DMS 273 treated with DMSO at 0.1 percent for 48 hours (cell line): ENCODE measurements around the gene SORCS2.

Experiments used
- DNase-seq: peaks from one replicate; lab custom pipeline; 2025; lab: John Stamatoyannopoulos, UW

The SORCS2 gene

DNA sequence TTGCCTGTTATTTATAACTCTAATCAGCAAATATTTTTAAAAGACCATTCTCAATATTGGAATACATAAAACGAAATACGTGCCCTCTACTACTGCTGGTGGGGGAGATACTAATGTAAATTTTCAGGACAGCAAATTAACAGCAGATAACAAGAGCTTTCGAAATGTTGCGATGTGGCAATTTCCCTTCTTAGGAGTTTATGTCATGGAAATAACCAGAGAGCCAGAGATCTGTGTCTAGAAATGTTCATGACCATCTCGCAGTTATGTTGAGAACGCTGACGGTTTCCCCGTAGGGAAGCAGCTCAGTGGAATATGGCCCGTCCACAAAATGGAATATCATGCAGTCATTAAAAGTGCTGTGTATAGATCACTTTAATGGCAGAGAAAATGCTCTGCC lies 480.8 kb downstream of the SORCS2 start:
- DNase-seq = no peak

DNA sequence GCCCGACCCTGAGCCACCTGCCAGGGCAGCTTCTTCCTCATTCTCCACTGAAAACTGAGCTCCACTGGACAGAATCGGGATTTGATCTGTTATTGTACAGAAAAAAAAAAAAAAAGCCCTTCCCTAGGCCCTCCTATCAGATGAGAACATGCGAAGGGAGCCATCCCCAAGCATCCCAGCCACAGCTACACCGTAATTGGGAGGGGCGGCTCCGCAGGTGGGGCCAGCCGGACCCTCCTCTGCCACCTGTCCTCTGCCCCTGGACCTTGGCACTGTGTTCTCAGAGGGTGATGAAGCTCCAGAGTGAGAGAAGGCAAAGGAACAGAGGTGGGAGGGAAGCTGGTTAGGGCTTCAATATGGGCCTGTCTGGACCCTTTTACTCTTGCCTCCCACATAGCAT lies 482.4 kb downstream of the SORCS2 start:
- no peak for DNase-seq

DNA sequence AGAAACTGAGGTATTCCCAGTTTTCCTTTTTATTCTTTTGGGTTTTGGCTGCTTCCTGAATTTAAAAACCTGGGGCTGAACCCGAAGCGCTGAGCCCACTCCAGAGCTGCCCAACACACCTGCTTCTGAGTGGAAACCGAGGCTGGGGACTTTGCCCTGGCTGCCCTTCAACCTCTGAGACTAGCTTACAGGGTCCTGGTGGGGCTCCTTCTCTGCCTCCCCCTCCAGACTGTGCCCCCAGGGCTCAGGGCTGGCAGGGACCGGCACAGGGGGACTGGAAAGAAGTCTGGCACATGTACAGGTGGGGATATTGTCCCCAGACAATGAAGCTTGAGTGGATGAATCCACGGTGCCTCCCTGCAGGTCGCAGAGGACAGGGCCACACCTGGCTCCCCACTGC lies 482.8 kb downstream of the SORCS2 start:
- DNase-seq = no peak

DNA sequence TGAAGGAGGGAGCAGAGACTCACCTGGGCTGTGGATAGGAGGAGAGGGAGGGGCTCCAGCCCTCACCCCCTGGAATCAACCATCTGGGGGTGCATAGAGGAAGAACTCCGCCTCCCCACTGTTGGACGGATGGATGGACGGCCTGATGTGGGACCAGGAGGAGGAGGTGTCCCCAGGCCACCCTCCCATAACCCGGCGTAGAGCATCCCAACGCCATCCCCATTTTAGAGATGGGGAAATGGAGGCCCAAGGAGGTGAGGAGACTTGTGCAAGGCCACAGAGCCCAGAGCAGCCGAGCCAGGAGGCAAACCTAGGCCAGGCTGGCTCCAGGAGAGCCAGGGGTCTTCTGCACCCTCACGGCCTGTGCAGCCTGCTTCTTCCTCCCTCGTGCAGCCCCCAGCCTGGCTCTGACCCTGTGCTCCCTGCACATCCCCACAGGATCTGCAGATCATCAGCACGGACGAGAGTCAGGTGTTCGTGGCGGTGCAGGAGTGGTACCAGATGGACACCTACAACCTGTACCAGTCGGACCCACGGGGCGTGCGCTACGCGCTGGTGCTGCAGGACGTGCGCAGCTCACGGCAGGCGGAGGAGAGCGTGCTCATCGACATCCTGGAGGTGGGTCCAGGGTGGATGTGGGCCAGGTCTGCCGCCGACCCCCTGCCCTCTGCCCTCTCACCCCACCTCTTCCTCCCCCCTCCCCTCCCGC lies 483.4 kb downstream of the SORCS2 start:
- no peak for DNase-seq

DNA sequence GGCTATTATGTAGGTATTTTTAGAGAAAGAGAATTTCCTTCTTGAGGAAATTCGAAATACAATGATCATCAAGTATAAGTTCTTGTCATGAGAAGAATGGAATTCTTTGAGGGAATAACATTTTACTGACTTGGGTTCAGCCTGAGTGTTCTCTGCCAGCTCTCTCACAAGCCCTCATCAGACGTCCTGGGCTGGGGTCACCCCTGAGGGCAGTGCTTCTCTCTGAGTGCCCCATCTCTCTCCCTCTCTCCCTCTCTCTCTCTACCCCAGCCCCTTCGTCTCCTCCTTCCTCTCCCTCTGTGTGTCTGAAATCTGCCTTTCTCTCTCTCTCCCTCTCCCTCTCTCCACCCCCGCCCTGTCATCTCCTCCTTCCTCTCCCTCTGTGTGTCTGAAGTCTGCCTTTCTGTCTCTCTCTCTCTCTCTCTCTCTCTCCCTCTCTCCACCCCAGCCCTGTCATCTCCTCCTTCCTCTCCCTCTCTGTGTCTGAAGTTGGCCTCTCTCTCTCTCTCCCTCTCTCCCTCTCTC lies 484.1 kb downstream of the SORCS2 start:
- no peak for DNase-seq

DNA sequence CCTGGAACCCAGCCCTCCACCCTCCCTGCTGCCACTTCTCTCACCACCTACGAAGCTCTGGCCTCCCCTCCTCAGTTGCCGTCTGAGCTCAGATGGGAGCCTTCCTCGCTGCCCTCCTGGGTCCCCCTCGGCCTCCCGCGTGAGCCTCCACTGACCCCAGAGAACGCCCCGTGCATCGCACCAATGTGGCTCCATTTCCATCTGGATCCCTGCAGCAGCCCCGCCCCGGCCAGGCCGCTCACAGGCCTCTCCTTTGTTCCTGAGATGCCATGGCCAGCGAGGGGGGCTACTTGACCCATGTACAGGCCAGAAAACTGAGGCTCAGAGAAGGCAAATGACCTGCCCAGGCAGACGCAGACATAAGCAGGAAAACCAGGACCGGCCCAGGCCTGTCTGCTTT lies 484.7 kb downstream of the SORCS2 start:
- DNase-seq = no peak

DNA sequence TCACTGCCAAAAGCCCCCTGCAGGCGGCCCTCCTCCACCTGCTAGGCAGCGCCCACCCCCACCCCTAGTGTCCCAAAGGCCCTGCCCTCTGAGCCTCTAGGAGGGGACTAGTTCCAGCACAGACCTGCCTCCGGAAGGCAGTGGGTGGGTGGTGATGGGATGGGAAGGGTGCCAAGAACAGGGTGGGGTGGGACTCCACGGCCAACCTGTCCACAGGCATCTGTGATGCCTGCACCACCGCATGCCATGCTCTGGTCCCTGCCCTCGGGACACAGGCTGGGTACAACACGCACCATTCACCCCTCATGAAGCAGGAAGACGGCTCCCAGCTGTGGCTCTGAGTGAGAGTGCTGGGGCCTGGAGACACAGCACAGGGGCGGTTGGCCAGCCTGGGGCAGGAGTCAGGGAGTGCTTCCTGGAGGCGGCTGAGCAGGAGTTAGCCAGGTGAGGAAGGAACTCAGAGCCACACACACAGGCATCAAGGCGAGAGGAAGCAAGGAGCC lies 485.5 kb downstream of the SORCS2 start:
- no peak for DNase-seq

DNA sequence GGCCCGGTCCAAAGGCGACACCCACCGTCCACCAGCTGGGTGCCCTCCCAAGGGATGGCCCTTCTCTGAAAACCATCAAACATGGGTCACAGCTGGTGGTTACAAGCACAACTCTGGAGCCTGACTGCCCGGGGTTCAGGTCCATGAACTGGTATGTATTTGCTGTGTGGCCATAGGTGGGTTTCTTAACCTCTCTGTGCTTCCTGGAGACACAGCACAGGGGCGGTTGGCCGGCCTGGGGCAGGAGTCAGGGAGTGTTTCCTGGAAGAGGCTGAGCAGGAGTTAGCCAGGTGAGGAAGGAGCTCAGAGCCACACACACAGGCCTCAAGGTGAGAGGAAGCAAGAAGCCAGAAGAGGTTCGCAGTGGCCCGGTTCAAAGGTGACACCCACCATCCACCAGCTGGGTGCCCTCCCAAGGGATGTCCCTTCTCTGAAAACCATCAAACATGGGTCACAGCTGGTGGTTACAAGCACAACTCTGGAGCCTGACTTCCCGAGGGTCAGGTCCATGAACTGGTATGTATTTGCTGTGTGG lies 486.0 kb downstream of the SORCS2 start:
- no peak for DNase-seq

DNA sequence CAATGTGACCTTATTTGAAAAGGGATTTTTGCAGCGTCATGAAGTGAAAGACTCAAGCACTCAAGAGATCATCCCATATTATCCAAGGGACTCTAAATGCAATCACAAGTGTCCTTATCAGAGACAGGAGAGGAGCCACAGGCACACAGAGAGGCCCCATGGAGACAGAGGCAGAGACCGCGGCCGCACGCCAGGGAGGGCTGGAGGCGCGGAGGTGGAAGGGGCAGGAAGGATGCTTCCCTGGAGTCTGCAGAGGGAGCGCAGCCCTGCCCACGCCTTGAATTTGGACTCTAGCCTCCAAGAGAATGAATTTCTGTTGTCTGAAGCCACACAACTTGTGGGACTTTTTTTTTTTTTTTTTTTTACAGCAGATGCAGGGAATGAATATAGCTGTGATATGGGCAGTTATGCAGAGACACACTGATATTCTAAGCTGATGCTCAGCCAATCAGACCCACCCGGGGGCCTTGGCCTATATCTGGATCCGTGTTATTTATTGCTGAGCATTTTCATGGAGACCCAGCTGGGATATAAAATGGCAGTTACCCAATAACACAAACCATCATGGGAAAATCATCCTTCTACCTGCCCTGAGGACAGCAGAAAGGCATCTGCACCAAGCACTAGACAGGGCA lies 487.2 kb downstream of the SORCS2 start:
- DNase-seq = no peak

DNA sequence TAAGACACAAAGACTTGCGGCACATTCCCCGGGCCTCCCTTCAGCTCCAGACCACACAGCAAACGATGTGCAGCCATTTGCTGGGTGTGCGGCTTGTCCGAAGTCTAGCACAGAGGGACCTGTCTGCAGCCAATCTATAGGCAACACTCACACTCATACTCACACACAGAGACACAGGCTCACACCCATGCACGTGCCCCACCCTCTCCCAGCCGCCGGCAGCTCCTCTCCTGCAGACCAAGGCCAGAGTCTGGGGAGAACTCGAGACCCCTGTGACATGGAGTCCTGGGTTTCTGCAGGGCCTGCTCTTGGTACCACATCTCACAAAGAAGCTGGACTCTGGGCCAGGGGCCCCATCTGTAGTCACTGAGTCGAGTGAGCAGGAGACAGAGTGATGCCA lies 487.8 kb downstream of the SORCS2 start:
- DNase-seq = no peak

DNA sequence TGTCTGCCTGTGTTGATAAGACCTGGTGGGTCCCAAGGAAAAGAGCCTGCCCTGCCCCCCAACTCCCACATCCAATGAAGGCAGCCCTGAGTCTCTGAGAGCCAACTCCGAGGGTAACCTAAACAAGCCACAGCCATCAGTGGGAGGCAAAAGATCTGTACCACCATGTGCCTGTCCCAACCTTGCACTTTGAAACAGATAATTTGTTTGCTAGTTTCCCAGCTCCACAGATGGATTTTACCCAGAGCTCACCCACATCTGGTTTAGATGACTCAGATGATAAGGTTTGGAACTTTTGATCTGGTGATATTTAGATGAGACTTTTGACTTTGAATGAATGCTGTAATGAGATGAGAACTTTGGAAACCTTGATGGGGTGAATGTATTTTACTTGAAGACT lies 488.4 kb downstream of the SORCS2 start:
- DNase-seq = no peak

DNA sequence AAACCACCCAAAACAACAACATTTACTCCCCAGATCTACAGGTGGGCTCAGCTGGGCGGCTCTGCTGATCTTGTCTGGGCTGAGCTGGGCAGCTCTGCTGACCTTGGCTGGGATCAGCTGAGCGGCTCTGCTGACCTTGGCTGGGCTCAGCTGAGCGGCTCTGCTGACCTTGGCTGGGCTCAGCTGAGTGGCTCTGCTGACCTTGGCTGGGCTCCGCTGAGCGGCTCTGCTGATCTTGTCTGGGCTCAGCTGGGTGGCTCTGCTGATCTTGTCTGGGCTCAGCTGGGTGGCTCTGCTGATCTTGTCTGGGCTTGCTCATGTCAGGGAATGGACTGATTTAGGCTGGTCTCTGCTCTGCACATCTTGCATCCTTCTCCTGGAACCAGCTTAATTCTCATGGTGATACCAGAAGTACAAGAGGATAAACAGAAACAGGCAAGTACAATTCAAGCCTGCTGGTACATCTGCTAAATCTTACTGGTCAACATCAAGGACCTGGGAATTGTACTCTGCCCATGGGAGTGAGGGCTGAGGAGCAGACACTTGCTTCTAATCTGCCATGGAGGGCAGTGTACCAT lies 490.9 kb downstream of the SORCS2 start:
- no peak for DNase-seq

DNA sequence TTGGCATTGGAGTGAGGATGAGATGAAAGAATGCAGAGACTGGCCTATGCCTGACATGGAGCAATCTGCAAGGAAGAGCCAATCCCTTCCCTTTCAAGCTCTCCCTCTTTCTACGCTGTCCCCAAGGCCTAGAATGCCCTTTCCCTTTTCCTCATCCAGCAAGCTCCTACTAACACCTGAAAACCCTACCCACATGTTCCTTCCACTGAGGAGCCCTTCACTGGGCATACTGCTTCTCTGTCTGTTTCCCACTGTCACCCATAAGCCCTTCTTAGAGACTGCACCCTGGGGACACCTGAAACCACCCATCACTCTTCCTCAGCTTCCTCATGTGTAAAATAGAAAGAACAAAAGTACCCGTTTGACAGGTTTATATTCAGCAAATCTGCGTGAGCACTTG lies 492.0 kb downstream of the SORCS2 start:
- no peak for DNase-seq

DNA sequence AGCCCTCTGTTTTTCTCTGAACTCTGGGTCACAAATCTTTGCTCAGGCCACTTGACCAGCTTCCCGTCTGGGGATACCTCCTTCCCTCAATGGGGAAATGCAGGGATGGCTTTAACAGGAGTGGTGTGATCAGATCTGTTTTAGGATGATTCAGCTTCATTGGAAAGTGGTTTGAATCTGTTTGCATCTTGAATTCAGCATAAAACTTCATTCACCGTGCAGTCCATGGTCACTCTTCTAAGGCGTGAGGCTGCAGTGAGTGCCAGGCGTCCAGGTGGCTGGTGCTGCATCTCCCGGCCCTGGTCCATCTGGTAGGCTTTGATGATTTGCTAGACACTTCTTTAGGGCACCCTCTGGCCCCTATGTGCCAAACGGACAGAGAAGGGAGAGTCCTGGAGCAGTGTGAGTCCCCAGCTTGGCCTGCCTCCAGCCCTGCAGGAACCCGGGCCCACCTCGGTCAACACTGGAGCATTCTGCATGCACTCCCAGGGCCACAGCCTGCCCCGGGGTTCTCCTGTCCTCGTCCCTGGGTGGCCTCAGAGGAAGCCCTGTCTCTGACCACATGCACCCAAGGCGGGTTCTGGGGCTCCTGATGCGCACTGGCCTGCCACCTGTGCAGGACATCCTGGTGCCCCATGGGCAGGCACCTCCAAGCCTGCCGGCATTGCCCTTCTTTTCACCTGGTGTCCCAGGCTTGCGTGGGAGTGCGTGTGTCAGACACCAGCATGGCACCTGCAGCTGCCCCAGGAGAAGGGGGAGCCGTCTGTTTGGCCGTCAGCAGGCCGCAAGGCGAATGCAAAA lies 493.9 kb downstream of the SORCS2 start:
- DNase-seq = no peak

DNA sequence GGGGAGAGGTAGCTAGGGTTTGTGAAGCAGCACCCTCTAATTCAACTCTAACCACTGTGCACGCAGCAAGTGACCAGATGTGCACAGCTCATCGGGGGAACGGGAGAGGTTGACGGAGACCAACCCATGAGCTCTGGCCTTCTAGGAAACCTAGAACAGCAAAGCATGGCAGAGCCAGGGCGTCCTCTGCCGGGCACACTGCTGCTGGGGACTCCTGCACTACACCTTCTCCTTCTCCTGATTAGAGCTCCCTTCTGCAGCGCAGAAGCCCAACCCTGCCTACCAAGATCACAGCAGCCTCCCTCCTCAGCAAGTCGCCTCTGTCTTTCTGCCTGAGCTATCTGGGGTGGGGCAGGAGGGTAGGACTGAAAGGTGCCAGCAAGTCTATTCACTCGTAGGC lies 494.7 kb downstream of the SORCS2 start:
- DNase-seq = no peak

DNA sequence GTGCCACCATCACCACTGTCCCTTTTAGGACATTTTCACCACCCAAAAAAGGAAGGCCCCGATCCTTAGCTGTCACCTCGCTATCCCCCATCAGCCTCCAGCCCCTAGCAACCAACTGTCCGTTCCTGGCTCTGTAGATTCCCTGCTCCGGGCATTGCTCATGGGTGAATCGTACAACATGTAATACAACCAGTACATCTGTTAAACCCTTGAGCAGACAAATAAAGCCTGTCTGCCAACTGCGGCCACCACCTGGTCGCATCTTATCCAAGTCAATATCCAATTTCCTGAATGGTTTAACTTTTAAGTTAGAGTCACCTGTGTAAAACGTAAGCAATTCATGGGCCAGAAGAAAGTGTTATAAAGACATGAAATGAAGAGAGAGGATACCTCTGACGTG lies 495.5 kb downstream of the SORCS2 start:
- no peak for DNase-seq

DNA sequence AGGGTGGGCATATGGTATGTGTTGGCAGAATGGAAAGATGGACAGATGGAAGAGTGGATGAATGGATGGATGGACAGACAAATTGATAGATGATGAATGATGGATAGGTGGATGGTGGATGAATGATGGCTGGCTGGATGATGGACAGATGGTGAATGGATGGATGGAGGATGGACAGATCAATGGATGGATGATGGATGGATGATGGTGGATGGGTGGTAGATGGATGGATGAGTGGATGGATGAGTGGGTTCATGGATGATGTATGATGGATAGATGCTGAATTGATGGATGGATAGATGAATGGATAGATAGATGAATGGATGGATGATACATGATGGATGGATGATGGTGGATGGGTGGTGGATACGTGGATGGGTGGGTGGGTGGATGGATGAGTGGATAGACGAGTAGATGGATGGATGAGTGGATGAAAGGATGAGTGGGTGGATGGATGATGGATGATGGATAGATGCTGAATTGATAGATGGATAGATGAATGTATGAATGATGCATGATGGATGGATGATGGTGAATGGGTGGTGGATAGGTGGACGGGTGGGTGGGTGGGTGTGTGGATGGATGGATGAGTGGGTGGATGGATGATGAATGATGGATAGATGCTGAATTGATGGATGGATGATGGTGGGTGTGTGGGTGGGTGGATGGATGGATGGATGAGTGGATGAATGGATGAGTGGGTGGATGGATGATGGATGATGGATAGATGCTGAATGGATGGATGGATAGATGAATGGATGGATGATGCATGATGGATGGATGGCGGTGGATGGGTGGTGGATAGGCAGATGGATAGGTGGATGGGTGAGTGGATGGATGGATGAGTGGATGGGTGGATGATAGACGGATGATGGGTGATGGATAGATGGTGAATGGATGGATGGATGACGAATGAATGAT lies 497.7 kb downstream of the SORCS2 start:
- DNase-seq = no peak

DNA sequence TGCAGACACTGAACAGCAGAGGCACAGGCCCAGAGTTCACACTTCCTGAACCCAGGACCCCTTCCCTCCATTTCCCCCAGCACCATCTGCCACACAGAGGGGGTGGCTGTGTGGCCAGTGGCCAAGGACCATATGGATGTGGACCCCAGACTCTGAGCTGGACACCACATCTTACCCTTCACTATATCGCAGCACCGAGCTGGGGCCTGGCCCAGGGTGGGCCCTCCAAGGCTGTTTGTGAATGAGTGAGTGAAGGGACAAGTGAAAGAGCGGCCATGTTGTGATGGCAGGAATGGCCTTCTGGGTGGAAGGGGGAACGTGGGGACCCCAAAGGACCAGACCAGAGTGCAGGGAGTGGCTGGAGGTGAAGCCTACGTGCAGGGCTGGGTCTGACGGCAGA lies 498.7 kb downstream of the SORCS2 start:
- no peak for DNase-seq

DNA sequence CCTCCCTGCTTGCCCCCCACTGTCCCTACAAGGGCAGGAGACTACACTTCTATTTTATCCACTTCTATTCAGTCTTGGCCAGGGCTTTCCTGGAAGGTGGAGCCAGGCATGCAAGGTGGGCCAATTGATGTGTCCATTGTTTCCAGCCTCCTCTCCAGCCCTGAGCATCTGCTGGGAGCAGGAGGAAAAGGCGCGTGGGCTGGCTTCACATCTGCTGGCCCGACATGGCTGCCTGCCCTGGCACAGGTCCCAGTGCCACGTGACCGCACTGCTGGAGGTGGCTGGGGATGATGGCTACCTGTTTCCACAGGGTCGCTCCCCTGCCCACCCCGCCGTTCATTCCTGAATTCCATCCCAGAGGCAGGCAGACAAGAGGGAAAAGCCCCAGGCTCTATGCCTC lies 499.6 kb downstream of the SORCS2 start:
- peak; percentile 19 for DNase-seq

DNA sequence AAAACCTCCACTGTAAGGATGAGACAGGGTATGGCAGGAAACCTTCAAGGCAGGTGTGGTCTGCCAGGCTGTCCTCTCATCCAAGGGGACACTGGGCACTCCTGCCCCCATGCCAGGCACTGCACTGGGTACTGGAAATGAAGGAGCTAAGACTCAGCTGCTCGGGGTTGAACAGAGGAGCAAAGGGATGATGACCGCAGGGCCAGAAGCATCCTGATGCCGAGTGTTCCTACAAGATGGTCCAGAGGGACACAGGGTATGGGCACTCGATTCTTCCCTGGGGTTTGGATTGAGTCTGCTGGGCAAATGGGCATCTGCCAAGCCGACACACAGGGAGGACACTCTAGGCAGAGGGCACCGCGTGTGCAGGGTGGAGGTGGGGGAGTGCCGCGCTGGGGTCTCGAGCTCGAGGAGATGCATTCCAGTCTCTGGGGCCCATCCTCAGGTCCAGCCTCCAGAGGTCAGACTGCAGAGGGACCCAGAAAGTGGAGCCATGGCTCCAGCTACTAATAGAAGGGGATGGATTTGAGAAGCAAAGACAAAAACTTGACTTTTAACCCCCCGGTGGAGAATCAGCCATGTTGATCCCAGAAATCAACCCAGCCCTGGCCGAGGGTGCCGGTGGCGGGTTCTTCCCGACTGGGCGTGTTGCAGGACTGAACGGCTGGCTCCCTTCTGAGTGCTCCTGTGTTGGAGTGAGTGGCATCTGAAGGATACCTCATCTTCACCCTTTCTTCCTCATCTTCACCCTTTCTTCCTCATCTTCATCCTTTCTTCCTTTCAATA lies 500.3 kb downstream of the SORCS2 start:
- DNase-seq = no peak
